HG03439 (cell line): ENCODE measurements around the gene RNF34.

Experiments used
- ATAC-seq: cut with Tn5 transposase; IDR thresholded peaks from one replicate; pipeline ENCODE4 v1.9.1; 2021; ENCODE audit warnings: mild to moderate bottlenecking, moderate library complexity; ENCODE audit not compliant: unreplicated experiment

RNF34 gene

DNA sequence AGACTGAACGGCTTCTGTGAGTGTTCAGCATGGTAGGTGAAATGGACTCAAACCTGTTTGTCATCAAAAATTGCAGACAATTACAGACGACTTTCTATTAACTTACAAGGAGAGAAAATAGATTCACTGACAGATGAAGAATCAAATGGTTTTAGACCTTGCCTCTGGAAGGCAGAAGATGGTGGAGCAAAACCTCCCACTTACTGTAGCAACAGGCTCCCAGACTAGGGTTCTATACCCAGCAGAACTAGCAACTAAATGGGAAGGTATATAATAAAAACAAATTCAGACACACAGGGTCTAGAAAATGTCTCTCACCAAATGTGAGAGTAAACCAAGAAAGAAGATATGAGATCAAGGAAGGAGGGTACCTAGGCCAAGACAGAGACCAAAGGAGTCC, 36.8 kb downstream of the RNF34 start:
- no peak for ATAC-seq

DNA sequence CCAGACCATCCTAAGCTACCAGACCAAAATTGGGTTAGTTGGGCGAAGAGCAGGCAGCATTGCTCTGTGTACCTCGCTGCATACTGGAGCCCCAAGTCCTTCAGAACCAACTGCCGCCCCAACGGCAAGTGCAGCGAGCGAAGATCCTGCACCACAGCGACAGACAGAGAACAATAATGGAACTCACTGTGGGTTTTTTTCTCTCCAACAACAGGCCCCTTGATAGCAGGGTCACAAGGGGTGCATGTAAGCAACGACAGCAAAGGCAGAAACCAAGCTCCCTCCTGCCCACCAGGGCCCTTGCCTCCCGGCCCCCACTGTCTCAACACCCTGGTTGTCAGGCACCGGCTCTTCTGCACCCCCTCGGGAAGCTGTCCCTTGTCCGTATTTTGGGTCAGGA, 39.0 kb downstream of the RNF34 start:
- no peak for ATAC-seq

DNA sequence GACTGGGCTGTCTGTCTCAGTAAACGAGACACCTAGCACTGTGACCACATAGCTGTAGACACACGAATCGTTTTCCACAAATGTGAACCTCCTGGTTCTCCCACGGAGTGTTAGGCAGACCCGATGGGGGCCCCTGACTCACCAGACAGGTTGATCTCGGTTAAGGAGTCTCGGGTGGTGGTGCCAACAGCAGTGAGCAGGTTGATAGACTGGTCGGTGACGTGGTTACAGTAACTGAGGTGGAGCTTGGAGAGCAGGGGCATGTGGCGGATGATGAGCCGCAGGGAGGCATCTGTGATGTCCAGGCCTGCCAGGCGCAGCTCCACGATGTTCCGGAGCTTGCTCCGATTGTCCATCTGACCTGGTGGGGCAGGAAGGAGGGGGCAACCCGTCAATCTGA, 39.8 kb downstream of the RNF34 start:
- no peak for ATAC-seq

DNA sequence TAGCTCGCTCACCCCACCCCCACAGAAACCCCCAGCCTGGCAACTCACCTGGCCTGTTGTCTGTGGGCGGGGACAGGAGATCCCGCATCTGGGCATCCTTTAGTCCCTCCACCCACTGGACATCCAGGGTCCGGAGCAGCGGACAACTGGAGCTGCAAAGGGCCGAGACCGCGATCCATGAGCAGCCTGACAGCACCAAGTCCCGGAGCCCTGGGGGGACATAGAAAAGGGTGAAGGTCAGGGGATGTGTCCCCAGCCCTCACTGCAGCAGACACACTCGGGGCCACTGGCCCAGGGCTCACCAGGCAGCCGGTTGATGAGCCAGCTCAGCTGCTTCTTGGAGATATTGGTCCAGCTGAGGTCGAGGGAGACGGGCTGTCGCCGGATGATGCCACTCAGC, 40.9 kb downstream of the RNF34 start:
- no peak for ATAC-seq

DNA sequence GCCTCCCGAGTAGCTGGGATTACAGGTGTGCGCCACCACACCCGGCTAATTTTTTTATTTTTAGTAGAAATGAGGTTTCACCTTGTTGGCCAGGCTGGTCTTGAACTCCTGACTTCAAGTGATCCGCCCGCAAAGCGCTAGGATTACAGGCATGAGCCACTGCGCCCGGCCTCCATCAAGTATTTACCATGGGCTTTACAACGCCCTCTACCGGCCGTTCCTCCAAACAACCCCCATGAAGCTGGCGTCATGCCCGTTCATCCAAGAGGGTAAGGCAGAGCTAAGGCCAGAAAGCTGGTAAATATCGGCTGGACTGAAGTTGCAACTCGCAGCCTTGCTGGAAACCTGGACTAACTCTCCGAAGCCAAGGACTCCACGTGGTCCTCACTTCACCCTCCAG, 41.6 kb downstream of the RNF34 start:
- ATAC-seq = no peak

DNA sequence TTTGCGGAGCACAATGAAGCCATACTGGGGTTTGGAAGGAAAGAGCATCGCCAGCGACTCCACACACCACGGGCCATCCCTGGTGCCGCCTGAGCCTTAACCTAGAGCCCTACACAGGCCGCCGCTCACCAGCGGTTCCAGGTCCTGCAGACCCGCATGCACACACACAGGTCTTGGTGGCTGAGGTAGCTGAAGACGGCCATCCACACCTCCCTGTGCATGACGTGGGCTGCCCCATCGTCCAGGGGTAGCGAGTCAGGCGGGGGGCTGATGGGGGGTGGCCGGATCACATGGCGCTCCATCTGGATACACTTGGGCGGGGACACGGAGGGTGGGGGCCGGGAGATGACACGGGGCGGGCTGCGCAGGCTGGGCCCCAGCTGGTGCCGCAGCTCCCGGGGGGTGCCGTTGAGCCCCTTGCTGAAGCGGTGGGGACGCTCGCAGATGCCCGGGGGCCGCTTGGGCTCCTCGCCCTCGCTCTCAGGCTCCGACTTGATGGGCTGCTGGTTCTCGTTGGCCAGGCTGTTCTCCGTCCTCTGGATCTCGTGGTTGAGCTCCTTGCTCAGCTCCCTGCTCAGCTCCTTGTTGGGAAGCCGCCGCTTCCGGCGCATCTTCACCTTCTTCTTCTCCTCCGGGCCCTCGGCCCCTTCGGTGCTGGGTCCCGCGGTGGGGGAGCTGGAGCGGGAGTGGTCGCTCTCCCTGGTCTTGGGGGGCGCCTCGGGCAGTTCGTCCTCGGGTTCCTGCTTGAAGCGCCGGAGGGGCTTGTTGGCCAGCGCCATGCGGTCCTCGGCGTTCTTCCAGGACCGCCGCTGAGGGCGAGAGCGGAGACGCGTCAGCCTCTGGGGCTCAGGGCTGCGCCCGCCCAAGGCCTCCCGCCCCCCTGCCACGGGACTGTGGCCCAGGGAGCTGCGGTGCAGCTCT, 42.4 kb downstream of the RNF34 start:
- ATAC-seq = no peak

DNA sequence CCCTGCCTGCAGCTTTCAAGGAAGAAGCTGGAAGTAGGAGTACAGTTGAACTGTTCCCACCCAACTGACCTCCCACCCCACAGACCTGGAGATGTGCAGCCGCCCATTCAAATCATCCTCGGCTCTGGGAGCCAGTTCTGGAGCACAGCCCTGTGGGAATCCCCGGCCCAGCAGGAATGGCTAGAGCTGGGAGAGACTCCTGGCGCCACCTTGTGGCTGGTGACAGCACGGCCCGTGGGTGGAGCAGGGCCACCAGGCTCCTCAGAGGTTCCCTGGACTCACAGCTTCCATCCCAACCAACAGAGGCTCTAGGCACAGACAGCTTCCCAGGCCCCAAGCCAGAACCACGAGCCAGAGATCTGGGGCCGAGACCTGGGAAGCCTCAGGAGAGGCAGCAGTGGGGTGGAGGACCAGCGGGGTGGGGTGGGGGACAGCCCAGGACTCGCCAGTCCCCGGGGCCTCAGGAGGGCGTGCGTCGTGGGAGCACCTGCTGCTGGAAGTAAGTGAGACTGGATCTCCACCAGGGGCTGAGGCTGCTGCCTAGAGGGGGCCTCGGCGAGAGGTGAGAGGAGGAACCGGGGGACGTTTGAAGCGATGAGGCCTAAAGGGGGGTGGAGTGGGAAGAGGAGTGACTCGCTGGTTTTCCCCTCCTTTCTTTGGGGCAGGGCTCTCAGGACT, 43.4 kb downstream of the RNF34 start:
- ATAC-seq = no peak

DNA sequence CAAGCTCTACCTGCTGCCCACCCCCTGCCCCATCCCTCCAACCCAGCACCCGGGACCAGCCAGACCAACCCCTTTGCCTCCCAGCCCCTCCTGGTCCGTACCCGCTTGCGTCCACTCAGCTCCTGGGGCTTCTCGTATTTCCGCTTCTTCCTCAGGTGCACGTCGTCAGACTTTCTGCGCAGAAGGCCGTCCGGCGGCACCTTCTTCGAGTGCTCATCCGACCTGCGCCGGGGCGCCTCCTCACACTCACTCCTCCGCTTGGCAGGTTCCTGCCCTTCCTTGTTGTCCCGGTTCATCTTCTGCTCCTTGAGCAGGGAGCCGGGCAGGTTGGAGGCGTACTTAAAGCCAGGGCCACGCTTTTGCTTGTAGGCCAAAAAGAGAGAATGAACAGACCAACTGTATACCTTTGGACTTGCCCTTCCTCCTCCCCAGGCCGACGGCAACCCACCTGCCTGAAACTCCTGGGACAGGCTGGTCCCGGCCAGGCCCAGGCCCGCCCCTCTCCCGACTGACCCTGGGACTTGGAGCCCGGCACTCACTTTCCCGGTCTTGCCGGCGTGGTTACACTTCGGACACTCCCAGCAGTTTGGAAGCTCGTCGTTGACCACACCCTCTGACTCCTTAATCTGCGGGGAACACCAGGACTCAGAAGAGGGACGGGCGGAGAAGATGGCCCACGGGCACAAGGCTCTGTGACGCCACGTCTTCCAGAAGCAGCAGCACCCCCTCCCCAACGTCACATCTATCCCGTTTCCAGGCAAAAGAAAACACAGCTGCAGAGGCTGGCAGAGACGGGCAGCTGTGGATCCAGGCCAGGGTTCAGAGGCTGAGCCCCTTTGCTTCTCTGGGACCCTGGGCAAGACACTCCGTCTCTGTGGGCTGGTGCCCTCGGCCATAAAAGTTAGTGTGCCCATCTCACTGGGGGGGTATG, 44.3 kb downstream of the RNF34 start:
- ATAC-seq = no peak

DNA sequence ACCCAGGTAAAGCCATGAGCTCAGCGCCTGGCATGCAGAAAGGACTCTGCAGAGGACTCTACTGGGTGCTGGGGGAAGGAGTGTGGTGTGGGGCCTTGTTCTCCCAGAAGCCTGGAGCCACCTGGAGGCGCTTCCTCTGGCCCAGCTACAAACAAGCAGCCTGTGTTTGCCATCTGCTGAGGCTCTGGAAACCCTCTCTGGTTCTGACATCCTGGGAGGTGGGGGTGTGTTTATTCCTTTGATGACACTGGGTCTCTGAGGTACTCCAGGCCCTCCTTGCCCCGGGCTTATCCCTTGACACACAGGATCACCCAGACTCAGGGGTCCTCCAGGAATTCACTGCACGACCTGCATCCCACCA, 44.9 kb downstream of the RNF34 start:
- ATAC-seq = no peak

DNA sequence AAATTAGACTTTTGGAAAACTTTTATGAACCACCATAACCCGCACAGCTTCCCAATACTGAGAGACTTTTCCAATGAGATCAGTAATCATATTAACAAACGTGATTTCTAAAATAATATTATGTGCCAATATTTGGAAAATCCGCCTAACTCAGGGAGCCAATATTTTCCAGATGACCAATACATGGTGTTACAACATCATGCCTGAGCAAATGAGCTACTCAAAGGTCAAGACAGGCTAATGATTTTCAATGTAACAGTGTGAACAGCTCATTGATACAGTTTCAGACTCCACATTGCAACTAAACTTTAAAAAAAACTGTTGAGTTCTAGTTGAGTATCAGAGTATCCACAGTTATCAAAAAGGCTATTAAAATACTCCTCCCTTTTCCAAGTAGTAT, 46.8 kb downstream of the RNF34 start:
- ATAC-seq = no peak

DNA sequence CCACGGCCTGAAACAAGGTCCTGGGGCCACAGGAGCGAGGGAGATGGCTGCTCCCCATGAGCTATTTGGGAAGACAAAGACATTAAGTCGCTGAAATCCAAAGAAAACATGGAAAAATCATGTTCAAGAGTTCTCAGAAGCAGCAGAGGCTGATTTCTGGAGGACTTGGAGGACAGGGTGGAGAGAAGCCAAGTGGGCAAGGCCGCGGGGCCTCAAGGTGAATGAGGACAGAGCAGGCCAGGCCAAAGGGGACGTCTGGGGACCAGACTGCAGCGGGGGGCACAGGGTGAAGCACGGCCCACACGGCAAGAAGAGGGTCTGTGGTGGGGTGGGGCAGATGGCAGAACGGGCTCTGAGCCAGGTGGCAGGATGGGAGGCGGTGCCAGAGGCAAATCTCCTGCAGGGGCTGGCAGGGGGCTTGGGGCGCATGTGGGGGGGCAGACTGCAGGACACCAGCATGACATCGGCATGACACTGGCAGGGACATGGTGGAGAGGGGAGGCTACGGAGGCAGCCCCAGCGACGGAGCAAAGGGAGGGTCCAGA, 48.9 kb downstream of the RNF34 start:
- no peak for ATAC-seq

DNA sequence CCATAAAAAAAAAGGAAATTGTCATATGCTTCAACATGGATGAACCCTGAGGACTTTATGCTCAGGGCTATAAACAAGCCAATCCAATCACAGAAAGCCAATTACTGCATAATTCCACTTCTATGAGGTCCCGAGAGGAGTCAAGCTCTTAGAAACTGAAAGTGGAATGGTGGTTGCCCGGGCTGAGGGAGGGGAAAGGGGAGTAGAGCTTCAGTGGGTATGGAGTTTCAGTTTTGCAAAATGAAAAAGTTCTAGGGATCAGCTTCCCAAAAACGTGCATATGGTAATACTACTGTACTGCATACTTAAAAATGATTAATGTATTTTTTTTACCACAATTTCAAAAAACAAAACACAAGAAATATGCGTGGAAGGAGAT, 52.0 kb downstream of the RNF34 start:
- no peak for ATAC-seq

DNA sequence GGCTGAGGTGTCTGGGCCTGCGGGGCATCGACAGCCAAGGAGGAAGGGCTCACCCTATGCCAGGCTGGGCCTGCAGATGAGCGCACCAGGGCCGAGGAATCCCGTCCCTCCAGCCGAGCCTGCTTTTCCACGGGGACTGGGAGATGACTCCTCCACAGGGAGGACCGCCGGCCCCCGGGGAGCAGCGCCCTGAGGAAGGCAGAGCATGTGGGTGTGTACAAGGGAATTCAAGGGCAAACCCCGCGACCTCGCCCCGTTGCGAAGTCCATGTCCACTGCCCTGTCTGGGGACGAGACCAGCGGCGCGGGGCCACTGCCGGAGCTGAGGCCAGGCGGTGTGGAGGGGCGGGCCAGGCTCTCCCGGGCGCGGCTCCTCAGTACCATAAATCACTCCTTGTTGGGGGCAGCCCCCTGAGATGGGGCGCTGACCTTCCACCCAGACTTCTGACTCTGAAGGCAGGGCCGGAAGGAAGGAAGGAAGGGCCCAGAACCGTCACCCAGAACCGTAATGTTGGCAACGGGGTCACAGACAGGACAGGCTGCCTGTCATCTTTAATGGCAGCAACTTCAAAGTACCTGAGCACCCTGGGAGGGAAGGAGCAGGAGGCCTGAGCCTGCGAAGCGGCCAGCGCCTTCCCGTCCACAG, 52.5 kb downstream of the RNF34 start:
- ATAC-seq = no peak

DNA sequence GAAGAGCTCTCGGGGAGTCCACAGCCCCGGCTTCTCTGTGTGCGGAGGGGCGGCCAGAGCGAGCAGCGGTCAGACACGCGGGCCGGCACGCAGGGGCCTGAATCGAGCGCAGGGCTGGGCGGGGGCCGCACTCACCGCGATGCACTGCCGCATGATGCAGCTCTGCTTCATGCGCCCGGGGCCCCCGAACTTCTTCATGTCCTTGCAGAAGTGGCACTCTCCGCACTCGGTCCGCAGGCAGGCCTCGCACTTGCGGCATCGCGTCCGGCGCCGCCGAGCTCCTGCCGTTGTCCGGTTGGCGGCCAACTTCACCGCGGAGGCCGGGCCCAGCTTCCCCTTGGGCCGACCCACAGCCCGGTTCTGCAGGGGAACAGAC, 53.1 kb downstream of the RNF34 start:
- ATAC-seq = no peak

DNA sequence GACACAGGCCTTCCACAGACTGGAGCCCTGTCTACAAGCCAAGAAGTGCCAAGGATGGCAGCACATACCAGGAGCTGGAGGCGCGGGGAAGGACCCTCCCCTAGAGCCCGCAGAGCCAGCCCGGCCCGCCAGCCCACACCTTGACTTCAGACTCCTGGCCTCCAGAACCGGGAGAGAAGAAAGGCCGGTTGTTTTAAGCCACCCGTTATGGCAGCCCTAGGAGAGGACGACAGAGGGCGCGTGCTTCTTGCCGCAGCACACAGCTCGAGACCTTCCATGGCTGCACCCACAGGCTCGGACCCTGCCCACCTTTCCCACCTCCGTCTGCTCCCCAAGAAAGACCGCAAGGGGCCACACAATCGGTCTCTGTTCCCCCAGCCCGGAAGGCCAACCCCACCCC, 53.7 kb downstream of the RNF34 start:
- no peak for ATAC-seq

DNA sequence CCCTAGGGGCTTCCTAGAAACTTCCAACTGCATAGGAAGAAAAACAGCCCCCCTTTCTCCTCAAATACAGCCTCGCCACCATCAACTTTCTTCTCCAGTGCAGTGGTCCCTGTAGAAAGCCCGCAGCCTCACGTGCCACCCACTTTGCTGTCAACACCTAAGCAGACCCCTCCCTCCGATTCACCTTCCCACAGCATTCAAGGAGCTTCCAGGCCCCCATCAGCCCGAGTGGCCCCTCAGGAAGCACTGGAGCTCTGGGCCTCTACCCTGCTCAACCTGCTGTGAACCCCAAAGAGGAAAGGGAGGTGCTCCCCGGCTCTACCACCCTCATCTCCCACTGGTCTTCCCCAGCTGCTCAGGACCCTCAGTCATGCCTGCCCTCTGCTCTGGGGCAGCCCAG, 55.0 kb downstream of the RNF34 start:
- no peak for ATAC-seq

DNA sequence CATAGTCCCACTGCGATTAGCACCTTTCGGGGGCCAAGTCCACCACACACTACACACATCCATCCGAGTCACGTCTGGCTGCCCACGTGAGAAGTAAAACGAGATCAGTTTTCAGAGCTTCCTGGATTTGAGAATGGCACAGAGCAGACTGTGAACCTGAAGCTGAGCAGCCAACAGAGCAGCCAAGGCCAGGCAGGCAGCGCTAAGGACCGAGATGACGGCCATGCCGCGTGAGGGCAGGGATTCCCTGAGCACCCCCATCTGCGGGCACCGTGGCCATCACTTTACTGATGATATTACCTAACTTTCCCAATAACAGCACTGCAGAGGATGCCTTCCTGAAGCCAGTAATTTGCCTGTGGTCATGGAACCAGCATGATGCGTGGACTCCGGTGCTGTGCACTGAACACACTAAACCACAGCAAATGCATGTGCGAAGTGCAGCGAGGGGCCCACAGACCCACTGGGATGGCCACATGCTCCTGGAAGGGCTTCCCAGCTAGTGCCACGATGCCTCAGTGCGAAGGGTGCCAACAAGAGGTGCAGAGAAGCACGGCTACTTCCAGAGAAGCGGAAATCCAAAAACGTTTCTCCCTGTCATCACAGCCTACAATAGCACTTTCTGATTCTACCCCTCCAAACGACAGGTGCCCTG, 56.0 kb downstream of the RNF34 start:
- ATAC-seq = no peak

DNA sequence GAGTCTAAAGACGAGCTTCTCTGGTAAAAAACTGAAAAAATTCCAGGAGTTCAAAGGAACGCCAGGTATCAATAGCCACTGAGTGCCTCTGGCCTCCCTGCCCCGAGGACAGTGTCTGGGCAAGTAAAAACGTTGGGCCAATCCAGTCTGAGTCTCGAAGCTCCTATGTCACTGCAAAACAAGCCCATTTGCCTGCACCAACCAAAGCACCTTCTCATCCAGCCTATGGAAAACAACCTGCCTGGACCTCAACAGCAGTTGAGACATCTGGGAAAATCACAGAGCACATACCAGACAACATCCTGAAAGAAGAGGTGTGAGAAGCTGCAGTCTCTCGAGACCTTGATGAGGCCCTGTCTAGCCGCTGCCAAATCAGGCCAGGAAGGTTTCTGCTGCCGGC, 56.6 kb downstream of the RNF34 start:
- ATAC-seq = no peak

DNA sequence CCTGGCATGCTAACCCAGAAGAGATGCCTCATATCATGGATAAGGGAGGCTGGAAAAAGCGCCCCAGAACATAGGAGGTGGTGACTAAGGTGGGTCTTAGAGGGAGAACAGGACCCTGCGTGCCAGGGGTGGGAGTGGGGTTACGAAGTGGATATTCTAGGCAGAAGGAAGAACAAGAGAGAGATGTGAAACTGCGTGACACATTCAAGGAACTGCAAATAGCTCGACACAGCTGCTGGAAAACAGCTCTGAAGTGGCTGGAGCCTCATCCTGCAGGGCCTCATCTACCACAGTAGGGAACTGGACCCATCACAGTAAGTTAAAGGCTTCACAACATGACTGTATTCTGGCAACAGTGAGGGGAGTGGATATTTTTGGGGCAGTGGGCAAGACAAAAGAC, 61.1 kb downstream of the RNF34 start:
- ATAC-seq = no peak

DNA sequence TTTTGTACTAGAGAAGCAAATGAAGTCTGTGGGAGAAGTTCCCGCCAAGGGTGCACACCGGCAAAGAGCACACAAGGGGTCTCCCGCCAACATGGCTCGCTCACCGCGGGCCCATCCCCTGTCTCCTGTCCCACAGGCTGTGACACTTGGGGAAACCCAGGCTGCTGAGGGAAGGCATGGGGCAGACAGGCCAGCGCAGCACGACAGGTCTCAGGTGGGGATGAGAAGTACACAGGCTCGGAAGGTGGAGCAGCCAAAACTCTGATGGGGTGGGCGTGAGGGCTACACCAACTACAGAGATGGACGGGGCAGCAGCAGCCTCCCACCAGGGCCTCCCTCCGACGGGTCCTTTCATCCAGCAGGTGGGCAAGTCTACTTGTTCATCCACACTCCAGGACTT, 64.4 kb downstream of the RNF34 start:
- ATAC-seq = no peak
